Mesenteric fat pad (tissue), 1 donor: Measurements from ENCODE around the gene EPB41L1. TPM values are rescaled to one million over a fixed set of nuclear protein-coding genes. Genes with fewer than 3 reads are reported as not detected.

ENCODE experiments used
- DNase-seq: peaks from one replicate; pipeline ENCODE4 v3.0.0-alpha.2; 2020; ENCODE audit warnings: low spot score
- total RNA-seq: library from RNA; stranded (reverse); fragmentation: NEBNext Ultra II Directional; extraction: Animal tissue kit (Norgen Biotek cat#: 25700); gene quantifications from one replicate; pipeline ENCODE4 v1.2.1, GENCODE V29; 2021
- donor health status: DM: yes; HTN: yes; CAD: no.

EPB41L1 gene
- total RNA-seq, 1 donor from 2014 or later: 59.7 TPM

DNA sequence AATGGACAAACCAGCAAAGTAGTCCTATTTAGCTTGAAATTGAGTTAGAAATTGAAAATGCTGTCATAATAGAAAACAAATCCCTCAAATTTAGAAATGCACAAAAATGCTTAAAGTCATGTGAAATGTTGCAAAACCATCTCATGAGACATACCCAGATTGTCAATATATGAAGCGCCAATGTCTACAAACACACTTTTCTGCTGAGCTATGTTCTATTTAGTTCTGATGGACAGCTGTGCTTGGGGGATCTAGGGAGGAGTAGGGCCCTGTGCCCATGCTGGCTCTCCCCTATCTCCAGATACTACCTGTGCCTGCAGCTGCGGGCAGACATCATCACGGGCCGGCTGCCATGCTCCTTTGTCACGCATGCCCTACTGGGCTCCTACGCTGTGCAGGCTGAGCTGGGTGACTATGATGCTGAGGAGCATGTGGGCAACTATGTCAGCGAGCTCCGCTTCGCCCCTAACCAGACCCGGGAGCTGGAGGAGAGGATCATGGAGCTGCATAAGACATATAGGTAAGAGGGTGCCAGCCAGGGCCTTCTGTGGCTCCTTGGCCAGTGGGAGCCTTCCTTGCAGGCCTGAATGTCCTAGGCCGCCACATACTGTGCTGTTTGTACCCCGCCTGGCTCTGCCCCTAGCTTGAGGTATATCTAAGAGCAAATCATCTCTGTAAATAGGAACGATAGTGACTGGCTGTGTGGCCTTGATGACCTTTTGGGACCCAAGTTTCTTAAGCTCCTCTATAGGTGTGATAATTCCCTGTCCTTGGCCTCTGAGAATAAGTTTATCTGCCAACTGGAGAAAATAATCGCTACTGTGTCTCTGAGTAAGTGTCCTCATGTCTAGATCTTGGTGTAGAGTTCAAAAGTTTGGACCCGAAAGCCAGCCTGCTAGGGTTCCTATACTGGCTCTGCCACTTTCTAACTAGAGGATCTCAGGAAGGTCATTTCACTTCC, 30.6 kb downstream of the EPB41L1 start:
- DNase-seq: no peak

DNA sequence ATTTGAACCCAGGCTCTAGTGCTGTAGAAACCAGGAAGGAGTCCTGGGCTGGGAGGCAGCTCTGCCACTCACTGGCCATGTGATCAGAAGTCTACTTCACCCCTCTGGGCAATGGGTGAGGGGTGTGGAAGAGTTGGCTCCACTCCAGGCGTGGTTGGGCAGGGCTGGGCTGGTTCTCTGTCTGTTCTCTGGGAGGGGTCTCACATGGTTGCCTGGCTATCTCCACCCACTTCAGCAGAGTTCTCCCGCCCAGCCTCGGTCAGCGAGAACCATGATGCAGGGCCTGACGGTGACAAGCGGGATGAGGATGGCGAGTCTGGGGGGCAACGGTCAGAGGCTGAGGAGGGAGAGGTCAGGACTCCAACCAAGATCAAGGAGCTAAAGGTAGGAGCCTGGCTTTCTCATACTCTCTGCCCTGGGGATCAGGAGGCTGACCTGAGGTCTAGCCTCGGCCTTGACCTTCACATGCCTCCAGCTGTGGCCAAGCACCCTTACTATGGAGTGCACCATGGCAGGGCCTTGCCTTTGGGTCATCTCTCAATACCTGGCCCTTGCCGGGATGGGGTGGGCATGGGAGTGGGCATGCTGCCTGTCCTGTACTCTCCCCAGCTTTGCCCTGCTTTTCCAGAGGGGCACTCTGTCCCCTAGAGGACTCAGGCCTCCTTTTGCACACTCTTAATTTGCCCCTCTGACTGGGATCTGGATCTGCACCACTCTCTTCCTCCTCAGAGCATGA, 39.6 kb downstream of the EPB41L1 start:
- no peak for DNase-seq

DNA sequence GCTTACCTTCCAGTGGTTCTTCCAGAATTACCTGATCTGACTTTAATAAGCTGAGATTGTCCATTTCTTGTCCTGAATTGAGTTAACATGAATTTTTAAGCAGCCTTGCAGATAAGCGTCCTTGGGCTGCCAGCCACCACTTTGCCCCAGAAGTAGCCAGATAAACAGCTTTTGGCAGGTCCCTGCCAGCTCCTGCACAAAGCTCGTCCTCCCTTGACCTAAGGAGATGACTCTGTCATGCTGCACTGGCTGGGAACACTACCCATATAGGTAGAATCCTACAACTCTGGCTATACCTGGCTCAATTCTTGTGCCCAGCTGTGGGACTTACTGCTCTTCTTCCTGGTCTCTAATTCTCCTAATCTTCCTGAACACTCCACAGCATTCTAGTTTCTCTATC, 42.1 kb downstream of the EPB41L1 start:
- no peak for DNase-seq

DNA sequence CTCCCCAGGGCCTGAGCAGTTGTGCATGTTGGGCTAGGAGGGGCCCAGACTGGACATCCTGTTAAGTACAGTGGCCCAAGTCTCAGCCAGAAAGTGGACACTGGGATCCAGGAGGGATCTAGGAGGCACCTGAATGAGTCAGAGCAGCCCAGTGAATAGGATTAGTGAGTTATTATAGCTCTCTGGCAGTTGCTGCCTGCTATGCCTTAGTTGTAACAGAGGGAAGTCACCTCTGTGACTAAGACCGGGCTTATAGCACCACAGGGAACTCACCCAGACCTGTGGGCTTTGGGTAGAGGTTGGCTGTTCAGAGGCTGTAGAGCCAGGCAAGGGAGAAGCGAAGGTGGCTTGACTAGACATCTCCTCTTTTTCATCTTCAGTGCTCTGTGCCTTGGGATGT, 42.7 kb downstream of the EPB41L1 start:
- DNase-seq: no peak

DNA sequence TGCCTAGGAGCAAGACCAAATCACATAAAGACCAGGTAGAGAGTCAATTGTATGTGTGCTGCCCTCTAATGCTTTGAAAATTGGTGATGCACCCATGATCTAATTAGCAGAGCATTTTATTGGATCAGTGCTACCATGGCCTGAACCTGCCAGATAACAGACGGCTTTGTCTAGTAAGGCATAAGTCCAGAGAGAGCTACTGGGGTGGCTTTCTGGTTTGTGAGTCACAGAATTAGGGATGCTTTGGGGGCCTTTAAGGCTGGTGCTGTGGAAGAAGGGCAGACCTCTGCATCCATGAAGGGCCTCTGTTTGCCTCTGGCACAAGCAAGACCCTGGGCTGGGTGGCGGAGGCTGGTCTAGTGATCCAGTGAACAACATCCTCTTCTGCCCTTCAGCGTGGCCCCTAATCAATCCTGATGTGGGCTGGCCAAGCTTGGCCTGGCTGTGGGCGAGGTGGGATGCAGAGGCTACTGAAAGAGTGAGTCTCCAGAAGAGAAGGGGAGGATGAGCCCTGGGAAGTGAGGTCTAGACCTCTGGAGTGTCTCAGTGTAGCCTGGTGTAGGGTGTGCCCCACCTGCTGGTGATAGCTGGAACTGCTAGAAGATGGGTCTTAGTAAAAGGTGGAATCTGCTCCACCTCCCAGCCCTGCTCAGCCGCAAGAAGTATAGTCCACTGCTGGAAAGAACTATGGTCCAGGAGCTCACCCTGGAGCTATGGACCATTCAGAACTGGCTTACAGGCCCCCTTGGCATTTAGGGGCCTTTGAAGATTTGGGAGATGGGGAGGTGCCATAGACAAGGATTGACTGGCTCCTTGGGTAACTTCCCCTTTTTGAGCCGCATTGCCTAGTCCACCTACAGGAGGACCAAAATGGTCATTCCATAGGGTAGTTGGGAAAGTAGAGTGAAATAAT, 45.1 kb downstream of the EPB41L1 start:
- DNase-seq: no peak

DNA sequence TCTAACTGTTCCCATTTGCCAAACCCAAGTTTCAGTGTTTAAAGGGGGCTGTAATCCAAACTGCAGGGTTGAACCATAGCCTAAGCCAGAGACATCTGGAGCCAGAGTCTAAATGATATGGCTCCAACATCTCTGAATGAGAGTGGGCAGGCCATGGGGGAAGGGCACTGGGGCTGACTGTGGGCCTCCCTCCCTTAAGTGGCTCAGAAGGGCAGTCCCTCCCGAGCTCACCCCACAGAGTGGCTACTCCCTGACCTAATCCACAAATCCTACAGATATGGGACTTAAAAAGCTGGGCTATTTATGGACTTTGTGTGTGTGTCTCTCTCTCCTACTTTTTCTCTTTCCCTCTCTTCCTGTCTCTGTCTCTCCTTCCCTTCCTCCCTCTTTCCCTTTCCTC, 45.9 kb downstream of the EPB41L1 start:
- no peak for DNase-seq

DNA sequence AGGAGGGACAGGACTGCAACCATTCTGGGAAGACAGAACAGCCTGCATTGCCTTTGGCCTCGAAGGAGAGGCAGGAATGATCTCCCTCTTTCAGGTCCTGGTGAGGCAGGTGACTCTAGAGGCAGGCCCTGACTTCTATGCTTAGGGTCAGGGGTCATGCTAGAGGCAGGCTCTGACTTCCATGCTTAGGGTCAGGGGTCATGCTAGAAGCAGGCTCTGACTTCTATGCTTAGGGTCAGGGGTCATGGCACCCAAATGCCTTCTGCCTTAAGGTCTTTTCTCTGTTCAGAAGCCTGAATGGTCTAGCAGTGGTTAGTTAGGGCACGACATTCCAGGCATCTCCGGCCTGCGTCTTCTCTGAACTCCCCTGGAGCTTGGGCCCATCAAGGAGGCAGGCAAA, 46.7 kb downstream of the EPB41L1 start:
- no peak for DNase-seq

DNA sequence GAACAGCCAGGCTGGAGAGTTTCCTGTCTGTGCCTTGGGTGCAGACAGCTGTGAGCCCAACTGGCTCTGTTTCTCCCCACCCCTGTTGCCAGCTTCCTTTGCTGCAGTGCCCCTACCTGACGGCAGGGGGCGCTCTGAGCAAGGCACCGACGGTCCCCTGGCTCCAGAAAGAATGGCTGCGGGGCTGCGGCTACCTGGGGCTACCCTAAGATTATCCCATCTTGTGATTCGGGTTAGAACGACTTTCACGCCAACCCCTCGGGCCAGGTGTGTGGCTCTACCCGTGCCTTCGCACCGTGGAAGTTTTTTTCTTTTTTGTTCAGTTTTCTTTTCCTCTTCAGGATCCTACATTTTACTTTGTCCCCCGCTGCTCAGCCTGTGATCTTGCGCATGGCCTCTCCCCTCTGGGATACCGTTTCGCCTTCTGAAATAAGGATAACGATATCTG, 48.4 kb downstream of the EPB41L1 start:
- DNase-seq: no peak

DNA sequence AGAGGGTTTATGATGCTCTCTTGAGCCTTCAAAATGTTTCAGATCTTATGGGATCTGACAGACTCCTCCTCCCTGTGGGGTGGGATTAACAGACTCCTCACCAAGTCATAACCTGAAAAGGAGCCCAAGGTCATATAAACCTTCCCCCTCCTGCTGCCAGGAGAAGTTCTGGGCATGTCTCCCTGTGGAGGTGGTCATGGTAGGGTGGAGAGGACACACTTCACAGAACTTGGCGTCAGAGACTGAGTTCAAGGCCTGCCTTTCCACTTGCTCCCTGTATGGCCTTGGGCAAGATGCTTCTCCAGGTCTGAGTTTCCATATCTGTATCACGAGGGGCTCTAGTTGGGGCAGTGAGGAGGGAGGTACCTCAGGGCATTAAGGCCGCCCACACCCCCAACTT, 49.3 kb downstream of the EPB41L1 start:
- no peak for DNase-seq

DNA sequence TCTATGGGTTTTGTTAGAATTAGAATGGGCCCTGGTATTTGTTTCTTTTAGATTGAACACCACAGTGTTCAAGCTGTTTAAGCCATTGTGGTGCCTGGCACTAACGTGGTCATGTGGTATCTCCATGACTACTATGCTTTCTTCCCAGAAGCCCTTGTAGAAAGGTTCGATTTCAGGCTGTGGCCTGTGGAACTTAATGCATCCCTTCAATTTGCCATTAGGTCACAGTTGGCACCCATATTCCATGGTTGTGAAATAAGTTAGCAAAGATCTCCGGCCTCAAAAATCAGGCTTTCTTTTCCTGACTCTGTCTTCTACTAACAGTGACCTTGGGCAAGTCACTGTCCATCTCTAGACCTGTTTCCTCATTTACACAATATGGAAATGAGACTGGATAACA, 50.5 kb downstream of the EPB41L1 start:
- no peak for DNase-seq

DNA sequence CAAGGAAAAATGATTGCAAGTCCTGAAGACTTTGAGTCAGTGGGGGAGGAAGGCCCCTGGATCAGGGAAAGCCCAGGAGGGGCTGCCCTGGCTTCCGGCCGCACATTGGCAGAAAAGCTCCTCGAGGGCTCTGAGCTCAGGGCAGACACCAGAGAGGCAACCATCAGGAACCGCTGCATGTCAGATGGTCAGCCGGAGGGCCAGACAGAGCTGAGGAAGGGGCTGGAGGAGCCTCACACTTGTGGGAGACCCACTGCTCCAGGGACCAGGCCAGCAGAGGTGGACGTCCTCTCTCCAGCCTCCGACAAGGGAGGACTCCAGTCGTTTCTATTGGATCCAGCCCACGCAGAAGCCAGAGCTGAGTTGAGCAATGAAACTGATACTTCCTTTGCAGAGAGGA, 51.5 kb downstream of the EPB41L1 start:
- no peak for DNase-seq

DNA sequence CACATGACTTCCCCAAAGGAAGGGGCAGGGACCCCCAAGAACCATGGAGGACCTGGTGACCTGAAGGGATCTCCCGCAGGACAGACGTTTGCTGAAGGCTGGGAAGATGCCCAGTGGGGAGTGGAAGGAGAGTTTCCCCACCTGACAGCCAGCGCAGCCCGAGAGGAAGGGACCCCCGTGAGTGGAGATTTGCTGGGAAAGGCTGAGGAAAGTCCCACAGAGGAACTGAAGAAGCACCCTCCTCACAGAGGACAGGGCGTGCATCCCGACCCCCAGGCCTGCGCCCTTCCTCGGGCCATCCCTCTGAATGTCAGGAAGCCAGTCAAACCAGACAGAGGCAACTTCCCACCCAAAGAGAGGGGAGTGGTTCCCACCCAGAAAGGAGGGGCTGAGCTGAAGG, 52.1 kb downstream of the EPB41L1 start:
- no peak for DNase-seq

DNA sequence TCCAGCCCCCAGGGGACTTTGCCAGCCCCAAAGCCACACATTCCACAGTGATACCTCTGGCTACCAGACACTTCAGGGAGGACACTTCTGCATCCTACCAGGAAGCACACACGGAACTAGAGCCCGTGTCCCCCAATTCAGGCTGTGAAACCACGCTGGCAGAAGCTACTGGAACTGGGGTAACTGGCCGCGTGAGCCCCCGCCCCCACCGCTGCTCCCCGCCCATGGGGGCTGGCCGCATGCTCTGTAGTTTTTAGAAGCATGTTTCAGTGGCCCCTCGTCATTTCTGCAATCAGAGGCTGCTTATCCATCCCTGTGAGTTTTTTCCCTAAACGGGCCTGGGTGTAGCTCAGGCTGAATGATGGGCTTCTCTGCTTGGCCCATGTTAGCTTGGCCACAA, 53.1 kb downstream of the EPB41L1 start:
- DNase-seq: no peak

DNA sequence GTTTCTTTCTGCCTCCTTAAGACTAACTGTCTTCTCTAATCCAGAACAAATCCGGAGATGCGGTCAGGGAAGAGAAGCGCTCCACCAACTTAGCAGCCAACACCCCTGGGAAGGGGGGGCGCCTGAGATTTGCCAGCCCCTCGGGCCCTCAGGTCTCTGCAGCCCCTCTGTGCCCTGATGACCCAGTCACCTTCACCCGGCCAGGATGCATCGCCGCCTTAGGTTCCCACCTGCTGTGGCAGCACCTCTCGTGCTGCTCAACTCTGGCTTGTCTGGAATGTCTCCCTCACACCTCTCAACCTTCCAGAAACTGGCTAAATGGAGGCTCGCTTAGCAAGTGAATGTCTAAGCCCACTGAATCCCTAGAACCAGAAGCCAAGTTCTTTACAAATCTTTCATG, 53.7 kb downstream of the EPB41L1 start:
- DNase-seq: no peak

DNA sequence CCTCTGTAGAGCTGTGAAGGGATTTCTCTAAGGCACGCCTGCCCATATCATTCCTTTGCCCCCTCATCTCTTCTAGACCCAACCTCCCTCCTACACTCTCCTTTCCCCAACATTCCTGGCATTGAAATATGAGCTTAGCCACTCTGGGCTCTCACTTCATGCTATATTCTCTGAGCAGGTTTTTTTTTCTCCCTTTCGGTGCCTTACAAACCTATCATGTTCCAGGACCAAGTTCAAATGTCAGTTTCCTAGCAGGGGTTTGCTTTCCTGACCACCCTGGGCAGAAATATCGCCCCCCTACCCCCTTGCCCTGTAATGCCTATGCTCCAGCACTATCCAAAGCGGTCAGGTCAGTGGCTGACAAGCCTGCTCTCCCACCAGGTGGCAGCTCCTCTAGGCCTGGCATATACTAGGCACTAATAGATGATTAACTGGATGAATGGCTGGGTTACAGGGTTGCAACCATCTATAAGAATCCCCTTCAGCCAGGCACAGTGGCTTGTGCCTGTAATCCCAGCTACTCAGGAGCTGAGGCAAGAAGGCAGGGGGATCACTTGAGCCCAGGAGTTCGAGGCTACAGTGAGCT, 56.0 kb downstream of the EPB41L1 start:
- no peak for DNase-seq

DNA sequence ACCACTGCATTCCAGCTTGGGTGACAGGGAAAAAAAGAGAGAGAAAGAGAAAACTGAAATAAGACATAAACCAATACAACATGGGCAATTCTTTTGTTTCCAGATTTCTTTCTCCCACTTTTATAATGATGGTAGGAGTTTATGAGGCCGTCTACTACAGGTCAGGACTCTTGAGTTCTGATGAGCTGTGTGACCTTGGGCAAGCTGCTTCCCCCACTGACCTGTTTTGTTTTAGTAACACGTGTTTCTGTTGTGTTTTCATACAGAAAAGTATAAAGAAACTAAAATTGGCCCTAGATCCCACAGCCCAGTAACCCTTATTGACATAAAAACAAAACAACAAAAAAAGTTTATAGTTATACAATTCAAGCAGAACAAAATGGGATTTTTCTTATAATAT, 58.8 kb downstream of the EPB41L1 start:
- no peak for DNase-seq

DNA sequence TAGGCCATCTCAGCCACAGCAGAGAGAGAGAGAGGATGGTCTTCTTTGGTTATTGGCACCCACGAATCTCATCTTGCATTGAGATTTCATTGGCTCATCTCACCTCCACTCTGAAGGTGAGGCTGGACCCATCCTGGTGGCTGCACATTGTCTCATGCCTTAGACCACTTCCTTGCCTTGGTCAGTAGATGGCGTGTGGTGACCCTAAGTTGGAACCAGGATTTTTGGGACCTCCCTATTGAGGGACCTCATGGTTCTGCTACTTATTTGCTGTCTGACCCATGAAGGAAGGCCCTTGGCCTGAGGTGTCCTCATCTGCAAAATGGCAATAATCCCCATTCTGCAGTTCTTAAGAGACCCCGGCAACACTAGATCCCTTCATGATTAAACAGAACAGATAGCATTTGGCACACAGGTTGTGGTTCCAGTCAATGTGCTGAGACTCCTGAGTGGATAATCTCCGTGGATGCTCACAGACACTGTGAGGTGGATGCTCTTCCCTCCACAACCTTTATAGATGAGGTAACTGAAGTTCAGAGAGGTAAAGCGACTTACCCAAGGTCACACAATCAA, 60.2 kb downstream of the EPB41L1 start:
- DNase-seq: no peak

DNA sequence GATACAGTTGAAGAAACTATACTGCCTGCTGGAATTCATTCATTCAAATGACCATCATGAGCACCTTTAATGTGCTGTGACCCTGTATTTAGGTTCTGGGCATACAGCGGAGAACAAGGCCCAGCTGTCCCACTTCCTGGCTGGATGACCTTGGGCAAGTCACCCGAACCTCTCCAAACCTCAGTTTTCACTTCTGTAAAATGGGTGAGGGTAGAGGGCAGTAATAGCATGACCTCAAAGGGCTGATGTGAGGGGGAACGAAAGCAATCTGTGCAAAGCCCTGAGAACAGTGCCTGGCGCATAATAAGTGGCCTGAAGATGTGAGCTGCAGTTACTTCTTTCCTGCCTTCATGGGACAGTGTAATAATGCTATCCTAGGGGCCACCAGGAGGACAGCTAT, 61.2 kb downstream of the EPB41L1 start:
- DNase-seq: no peak

DNA sequence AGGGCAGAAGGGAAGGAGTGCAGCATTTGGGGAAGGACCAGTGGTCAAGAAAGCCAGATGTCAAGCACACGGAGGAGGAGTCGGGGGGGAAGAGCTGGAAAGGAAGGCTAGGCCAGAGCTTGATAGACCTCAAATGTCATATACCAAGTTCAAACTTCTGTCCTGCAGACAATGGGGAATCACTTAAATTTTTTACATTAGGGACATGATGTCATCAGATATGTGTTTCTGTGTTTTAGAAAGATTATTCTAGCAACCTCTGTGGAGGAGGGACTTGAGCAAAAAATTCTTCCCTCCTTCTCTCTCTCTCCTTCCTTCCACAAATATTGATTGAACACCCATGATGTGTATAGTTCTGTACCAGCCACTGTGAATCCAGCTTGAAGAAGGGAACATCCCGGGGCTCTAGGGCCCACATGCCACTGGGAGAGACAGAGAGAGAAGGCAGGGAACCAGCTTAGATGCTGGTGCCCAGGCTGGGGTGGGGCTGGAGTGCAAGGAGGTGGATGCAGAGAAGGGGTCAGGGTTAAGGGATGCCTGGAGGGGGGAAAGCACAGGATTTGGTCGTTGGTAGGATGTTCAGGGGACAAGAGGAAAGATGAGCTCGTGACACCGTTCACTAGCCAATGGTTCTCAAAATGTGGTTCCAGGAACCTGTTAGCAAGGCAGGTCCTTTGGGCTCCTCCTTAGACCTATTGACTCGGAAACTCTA, 61.9 kb downstream of the EPB41L1 start:
- no peak for DNase-seq

DNA sequence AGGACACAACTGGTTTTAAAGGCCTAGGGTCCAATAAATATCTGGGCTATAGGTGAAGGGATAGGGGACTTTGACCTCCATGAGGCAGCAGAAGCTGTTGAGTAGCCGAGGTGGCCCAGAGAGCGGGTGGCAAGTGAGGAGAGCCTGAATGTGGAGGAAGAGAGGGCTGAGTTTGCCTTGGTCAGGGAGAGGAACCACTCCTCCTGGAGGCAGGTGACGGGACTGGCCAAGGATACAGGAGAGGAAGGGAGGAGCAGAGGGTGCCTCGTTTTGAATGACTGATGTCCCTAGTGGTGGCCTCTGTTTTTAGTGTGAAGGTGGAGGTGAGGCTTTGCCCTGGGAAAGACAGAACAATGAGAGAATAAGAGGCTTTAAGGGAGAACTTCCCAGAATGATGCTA, 62.7 kb downstream of the EPB41L1 start:
- no peak for DNase-seq
